SK-N-SH treated with all-trans-retinoic acid at 6 μM for 48 hours (cell line): ENCODE results near the gene TGFB2.

ENCODE experiments used
- ATAC-seq: fragments of 200-7000 bp; cut with Tn5 transposase; 3 replicates; pipeline ENCODE4 v1.9.1; 2020; ENCODE audit warnings: mild to moderate bottlenecking, moderate library complexity
- BACH2 ChIP-seq: fragments of 250-450 bp; sonication (Bioruptor Pico); IDR thresholded peaks from 2 replicates; pipeline ENCODE4 v1.9.0; 2021; ENCODE audit warnings: mild to moderate bottlenecking, borderline replicate concordance
- CREB5 ChIP-seq: fragments of 250-450 bp; sonication (Bioruptor Pico); IDR thresholded peaks from 2 replicates; pipeline ENCODE4 v1.5.1; 2020; ENCODE audit warnings: low read depth, mild to moderate bottlenecking, moderate library complexity
- CSDC2 ChIP-seq: fragments of 250-450 bp; sonication (Bioruptor Pico); IDR thresholded peaks from 2 replicates; pipeline ENCODE4 v1.5.0; 2020; ENCODE audit warnings: mild to moderate bottlenecking, moderate library complexity
- GLIS3 ChIP-seq: fragments of 250-450 bp; sonication (Bioruptor Pico); IDR thresholded peaks from 2 replicates; pipeline ENCODE4 v1.5.0; 2020; ENCODE audit warnings: mild to moderate bottlenecking, moderate library complexity
- ISL1 ChIP-seq: fragments of 250-450 bp; sonication (Bioruptor Pico); IDR thresholded peaks from 2 replicates; pipeline ENCODE4 v2.1.2; 2022; ENCODE audit warnings: mild to moderate bottlenecking, moderate library complexity
- OSR1 ChIP-seq: fragments of 250-450 bp; sonication (Bioruptor Pico); IDR thresholded peaks from 2 replicates; pipeline ENCODE4 v1.8.0; 2022; ENCODE audit warnings: moderate library complexity, mild to moderate bottlenecking, inconsistent platforms
- POU6F1 ChIP-seq: fragments of 250-450 bp; sonication (Bioruptor Pico); IDR thresholded peaks from 2 replicates; pipeline ENCODE4 v1.8.0; 2021; ENCODE audit warnings: low read depth, mild to moderate bottlenecking, moderate library complexity, borderline replicate concordance
- PPARA ChIP-seq: fragments of 250-450 bp; sonication (Bioruptor Pico); IDR thresholded peaks from 2 replicates; pipeline ENCODE4 v1.5.0; 2020; ENCODE audit warnings: mild to moderate bottlenecking, borderline replicate concordance
- RARB ChIP-seq: fragments of 250-450 bp; sonication (Bioruptor Pico); IDR thresholded peaks from 2 replicates; pipeline ENCODE4 v1.8.0; 2021; ENCODE audit warnings: mild to moderate bottlenecking, moderate library complexity
- SNAI2 ChIP-seq: fragments of 250-450 bp; sonication (Bioruptor Pico); IDR thresholded peaks from 2 replicates; pipeline ENCODE4 v1.5.0; 2020; ENCODE audit warnings: mild to moderate bottlenecking, moderate library complexity
- TCF4 ChIP-seq: fragments of 250-450 bp; sonication (Bioruptor Pico); IDR thresholded peaks from 2 replicates; pipeline ENCODE4 v1.8.0; 2021; ENCODE audit warnings: mild to moderate bottlenecking, moderate library complexity, borderline replicate concordance
- ZC3H10 ChIP-seq: fragments of 250-450 bp; sonication (Bioruptor Pico); IDR thresholded peaks from 2 replicates; pipeline ENCODE4 v1.5.1; 2021; ENCODE audit warnings: mild to moderate bottlenecking, moderate library complexity
- ZFP3 ChIP-seq: fragments of 250-450 bp; sonication (Bioruptor Pico); IDR thresholded peaks from 2 replicates; pipeline ENCODE4 v1.5.0; 2020; ENCODE audit warnings: mild to moderate bottlenecking, moderate library complexity
- ZNF565 ChIP-seq: fragments of 450-650 bp; formaldehyde crosslinking; conservative IDR thresholded peaks from 2 replicates; pipeline ENCODE4 v1.5.0; 2020; ENCODE audit warnings: low read depth, mild to moderate bottlenecking, moderate library complexity
- ZNF70 ChIP-seq: fragments of 450-650 bp; formaldehyde crosslinking; IDR thresholded peaks from 2 replicates; pipeline ENCODE4 v1.5.0; 2020; ENCODE audit warnings: mild to moderate bottlenecking, moderate library complexity
- ZNF8 ChIP-seq: fragments of 450-650 bp; formaldehyde crosslinking; IDR thresholded peaks from 2 replicates; pipeline ENCODE4 v1.5.0; 2020; ENCODE audit warnings: mild to moderate bottlenecking, moderate library complexity
- TF ChIP-seq, protein P1 (sequence below): fragments of 250-450 bp; sonication (Bioruptor Pico); IDR thresholded peaks from 2 replicates; pipeline ENCODE4 v1.5.1; 2021; ENCODE audit warnings: mild to moderate bottlenecking, moderate library complexity
- TF ChIP-seq, protein P2 (sequence below): fragments of 250-450 bp; sonication (Bioruptor Pico); IDR thresholded peaks from 2 replicates; pipeline ENCODE4 v1.8.0; 2020; ENCODE audit warnings: mild to moderate bottlenecking, moderate library complexity, borderline replicate concordance
- TF ChIP-seq, protein P3 (sequence below): fragments of 250-450 bp; sonication (Bioruptor Pico); IDR thresholded peaks from 2 replicates; pipeline ENCODE4 v1.5.0; 2020; ENCODE audit warnings: mild to moderate bottlenecking, moderate library complexity

Gene TGFB2

GRCh38 chr1:218474128-218474527 lies 129.0 kb downstream of the TGFB2 start:
- TF ChIP-seq, protein P1, sequence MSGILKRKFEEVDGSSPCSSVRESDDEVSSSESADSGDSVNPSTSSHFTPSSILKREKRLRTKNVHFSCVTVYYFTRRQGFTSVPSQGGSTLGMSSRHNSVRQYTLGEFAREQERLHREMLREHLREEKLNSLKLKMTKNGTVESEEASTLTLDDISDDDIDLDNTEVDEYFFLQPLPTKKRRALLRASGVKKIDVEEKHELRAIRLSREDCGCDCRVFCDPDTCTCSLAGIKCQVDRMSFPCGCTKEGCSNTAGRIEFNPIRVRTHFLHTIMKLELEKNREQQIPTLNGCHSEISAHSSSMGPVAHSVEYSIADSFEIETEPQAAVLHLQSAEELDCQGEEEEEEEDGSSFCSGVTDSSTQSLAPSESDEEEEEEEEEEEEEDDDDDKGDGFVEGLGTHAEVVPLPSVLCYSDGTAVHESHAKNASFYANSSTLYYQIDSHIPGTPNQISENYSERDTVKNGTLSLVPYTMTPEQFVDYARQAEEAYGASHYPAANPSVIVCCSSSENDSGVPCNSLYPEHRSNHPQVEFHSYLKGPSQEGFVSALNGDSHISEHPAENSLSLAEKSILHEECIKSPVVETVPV (CRISPR knock-in tag), result no peak
- no peak for TF ChIP-seq POU6F1 (CRISPR knock-in tag)
- TF ChIP-seq ZFP3 (CRISPR knock-in tag), result no peak
- TF ChIP-seq, protein P2, sequence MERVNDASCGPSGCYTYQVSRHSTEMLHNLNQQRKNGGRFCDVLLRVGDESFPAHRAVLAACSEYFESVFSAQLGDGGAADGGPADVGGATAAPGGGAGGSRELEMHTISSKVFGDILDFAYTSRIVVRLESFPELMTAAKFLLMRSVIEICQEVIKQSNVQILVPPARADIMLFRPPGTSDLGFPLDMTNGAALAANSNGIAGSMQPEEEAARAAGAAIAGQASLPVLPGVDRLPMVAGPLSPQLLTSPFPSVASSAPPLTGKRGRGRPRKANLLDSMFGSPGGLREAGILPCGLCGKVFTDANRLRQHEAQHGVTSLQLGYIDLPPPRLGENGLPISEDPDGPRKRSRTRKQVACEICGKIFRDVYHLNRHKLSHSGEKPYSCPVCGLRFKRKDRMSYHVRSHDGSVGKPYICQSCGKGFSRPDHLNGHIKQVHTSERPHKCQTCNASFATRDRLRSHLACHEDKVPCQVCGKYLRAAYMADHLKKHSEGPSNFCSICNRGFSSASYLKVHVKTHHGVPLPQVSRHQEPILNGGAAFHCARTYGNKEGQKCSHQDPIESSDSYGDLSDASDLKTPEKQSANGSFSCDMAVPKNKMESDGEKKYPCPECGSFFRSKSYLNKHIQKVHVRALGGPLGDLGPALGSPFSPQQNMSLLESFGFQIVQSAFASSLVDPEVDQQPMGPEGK (CRISPR knock-in tag), result no peak
- no peak for TF ChIP-seq CREB5 (CRISPR knock-in tag)
- TF ChIP-seq BACH2 (CRISPR knock-in tag), result no peak
- TF ChIP-seq CSDC2 (CRISPR knock-in tag), result no peak
- no peak for TF ChIP-seq ZC3H10

DNA sequence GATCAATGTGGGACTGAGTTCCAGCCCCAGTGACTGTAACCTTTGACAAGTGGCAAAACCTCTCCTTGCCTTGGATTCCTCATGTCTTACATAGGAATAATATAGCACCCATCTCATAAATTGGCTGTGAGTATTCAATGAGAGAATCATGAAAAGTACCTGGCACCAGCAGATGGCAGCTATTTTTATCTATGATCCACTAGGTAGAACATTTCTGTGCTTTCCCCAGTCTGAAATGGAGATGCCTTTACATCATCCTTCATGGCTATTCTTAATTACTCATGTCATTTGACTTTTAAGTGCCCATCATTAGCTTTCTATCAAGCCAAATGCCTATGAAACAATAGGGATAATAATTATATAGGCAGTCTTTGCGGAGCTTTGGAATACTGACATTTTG lies 130.1 kb downstream of the TGFB2 start:
- TF ChIP-seq BACH2 (CRISPR knock-in tag) (no peak), GLIS3 (CRISPR knock-in tag) (no peak), TCF4 (CRISPR knock-in tag) (no peak), ISL1 (CRISPR knock-in tag) (peak; percentile 78), OSR1 (CRISPR knock-in tag) (no peak), ZFP3 (CRISPR knock-in tag) (no peak), SNAI2 (CRISPR knock-in tag) (no peak), ZC3H10 (0 out of 2 replicates have a peak, but pooled peaks have one; percentile 26), ZNF565 (CRISPR knock-in tag) (no peak), PPARA (CRISPR knock-in tag) (no peak), CSDC2 (CRISPR knock-in tag) (no peak), POU6F1 (CRISPR knock-in tag) (no peak), ZNF8 (no peak), RARB (CRISPR knock-in tag) (no peak)
- TF ChIP-seq, protein P1 (CRISPR knock-in tag), result no peak
- ATAC-seq, result peak; percentile 53

More at GRCh38 chr1:218474128-218474527, 129.0 kb downstream of the TGFB2 start:
- no peak for ATAC-seq

- TF ChIP-seq PPARA (CRISPR knock-in tag), result no peak
- TF ChIP-seq ZNF8, result no peak
- no peak for TF ChIP-seq ZNF70 (CRISPR knock-in tag)
- no peak for TF ChIP-seq BACH2 (CRISPR knock-in tag)
- TF ChIP-seq ZFP3 (CRISPR knock-in tag), result no peak
- TF ChIP-seq, protein P3, sequence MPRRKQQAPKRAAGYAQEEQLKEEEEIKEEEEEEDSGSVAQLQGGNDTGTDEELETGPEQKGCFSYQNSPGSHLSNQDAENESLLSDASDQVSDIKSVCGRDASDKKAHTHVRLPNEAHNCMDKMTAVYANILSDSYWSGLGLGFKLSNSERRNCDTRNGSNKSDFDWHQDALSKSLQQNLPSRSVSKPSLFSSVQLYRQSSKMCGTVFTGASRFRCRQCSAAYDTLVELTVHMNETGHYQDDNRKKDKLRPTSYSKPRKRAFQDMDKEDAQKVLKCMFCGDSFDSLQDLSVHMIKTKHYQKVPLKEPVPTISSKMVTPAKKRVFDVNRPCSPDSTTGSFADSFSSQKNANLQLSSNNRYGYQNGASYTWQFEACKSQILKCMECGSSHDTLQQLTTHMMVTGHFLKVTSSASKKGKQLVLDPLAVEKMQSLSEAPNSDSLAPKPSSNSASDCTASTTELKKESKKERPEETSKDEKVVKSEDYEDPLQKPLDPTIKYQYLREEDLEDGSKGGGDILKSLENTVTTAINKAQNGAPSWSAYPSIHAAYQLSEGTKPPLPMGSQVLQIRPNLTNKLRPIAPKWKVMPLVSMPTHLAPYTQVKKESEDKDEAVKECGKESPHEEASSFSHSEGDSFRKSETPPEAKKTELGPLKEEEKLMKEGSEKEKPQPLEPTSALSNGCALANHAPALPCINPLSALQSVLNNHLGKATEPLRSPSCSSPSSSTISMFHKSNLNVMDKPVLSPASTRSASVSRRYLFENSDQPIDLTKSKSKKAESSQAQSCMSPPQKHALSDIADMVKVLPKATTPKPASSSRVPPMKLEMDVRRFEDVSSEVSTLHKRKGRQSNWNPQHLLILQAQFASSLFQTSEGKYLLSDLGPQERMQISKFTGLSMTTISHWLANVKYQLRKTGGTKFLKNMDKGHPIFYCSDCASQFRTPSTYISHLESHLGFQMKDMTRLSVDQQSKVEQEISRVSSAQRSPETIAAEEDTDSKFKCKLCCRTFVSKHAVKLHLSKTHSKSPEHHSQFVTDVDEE (CRISPR knock-in tag), result no peak
- TF ChIP-seq CREB5 (CRISPR knock-in tag), result no peak
- no peak for TF ChIP-seq POU6F1 (CRISPR knock-in tag)
- peak; percentile 3; the same call in 2 of the 3 replicates for ATAC-seq
These were observed 130.6 kb downstream of the TGFB2 start for GRCh38 chr1:218475699-218476098.
